AG09319 (cell line): ENCODE measurements around the gene ITK.

Experiments used
- DNase-seq: peaks from one replicate; pipeline ENCODE4 v3.0.0-alpha.2; 2010; ENCODE audit warnings: low read depth; ENCODE audit errors: extremely low read depth
- TF ChIP-seq, protein P1 (sequence below): IDR thresholded peaks from 2 replicates; pipeline ENCODE4 v1.5.1; 2011; ENCODE audit warnings: low read depth, mild to moderate bottlenecking, inconsistent platforms, low read length, moderate library complexity

The ITK gene

GRCh38 chr5:157186309-157187045 lies 5.8 kb downstream of the ITK start:
- TF ChIP-seq, protein P1, sequence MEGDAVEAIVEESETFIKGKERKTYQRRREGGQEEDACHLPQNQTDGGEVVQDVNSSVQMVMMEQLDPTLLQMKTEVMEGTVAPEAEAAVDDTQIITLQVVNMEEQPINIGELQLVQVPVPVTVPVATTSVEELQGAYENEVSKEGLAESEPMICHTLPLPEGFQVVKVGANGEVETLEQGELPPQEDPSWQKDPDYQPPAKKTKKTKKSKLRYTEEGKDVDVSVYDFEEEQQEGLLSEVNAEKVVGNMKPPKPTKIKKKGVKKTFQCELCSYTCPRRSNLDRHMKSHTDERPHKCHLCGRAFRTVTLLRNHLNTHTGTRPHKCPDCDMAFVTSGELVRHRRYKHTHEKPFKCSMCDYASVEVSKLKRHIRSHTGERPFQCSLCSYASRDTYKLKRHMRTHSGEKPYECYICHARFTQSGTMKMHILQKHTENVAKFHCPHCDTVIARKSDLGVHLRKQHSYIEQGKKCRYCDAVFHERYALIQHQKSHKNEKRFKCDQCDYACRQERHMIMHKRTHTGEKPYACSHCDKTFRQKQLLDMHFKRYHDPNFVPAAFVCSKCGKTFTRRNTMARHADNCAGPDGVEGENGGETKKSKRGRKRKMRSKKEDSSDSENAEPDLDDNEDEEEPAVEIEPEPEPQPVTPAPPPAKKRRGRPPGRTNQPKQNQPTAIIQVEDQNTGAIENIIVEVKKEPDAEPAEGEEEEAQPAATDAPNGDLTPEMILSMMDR: no peak
- DNase-seq: no peak

GRCh38 chr5:157187046-157187754 lies 6.6 kb downstream of the ITK start:
- TF ChIP-seq, protein P1: no peak
- no peak for DNase-seq

DNA sequence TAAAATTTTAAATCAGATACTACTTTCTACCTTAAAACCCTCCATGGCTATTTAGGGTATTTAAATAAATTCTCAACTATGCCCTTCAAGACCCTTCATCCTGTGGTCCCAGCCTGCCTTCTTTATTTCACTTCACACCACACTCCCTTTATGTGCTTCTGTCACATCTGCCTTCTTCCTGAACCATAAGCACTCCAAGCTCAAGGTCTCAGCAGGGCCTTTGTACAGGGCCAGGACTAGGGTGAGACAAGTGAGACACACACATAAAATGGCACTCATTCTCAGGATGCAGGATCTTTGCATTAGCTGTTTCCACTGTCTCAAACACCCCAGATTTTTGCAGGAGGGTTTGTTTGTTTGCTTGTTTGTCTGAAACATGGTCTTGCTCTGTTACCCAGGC lies 7.6 kb downstream of the ITK start:
- no peak for DNase-seq
- TF ChIP-seq, protein P1: no peak

DNA sequence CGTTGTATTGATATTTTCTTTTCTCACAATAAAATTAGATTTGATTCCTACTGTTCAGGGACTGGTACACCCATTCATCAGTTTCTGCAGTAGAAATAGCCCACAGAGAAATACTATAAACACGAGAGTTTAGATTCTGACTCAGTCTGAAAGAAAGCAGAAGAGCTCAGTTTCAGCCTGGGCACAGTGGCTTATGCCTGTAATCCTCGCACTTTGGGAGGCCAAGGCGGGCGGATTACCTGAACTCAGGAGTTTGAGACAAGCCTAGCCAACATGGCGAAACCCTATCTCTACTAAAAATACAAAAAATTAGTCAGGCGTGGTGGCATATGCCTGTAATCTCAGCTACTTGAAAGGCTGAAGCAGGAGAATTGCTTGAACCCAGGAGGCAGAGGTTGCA lies 8.6 kb downstream of the ITK start:
- no peak for DNase-seq

GRCh38 chr5:157193699-157194424 lies 13.2 kb downstream of the ITK start:
- TF ChIP-seq, protein P1: no peak

More for the DNA sequence above, 8.6 kb downstream of the ITK start:
- TF ChIP-seq, protein P1: no peak

GRCh38 chr5:157196045-157196444 lies 15.4 kb downstream of the ITK start:
- TF ChIP-seq, protein P1: no peak
- no peak for DNase-seq

More at GRCh38 chr5:157193699-157194424, 13.2 kb downstream of the ITK start:
- DNase-seq: no peak
